NCI-H524 (cell line): ENCODE measurements around the gene MC4R.

Experiments
- DNase-seq, 2 experiments: peaks; one replicate each; lab custom pipeline; 2025; lab: John Stamatoyannopoulos, UW

The MC4R gene

GRCh38 chr18:60327880-60328279, 44.7 kb downstream of the MC4R start:
- DNase-seq = no peak

GRCh38 chr18:60322591-60322990, 50.0 kb downstream of the MC4R start:
- DNase-seq = no peak
